Liver (tissue), 9 donors: ENCODE data around the gene GPR176. TPM values are rescaled to one million over a fixed set of nuclear protein-coding genes. Genes with fewer than 3 reads are reported as not detected.

Experiments
- DNase-seq: peaks from one replicate; pipeline ENCODE4 v3.0.0-alpha.2; 2017; ENCODE audit warnings: low spot score
- H3K27ac ChIP-seq, 2 donors: one replicate each; pipeline ENCODE4 v1.7.0; 2013; ENCODE audit warnings: inconsistent platforms in 2 of 2, low read length in 2 of 2, control low read depth in 1 of 2, low read depth in 1 of 2, mild to moderate bottlenecking in 1 of 2
- H3K27me3 ChIP-seq, 4 donors: one replicate each; pipeline versions ENCODE4 v1.6.1 to v1.7.0; 2013; ENCODE audit warnings: low read length in 3 of 4, inconsistent platforms in 1 of 4, mild to moderate bottlenecking in 1 of 4, moderate library complexity in 1 of 4; ENCODE audit not compliant: control insufficient read depth in 4 of 4, insufficient read depth in 4 of 4
- H3K36me3 ChIP-seq, 4 donors: one replicate each; pipeline versions ENCODE4 v1.6.1 to v1.7.0; 2013; ENCODE audit warnings: low read length in 3 of 4, mild to moderate bottlenecking in 3 of 4, low read depth in 1 of 4, moderate library complexity in 1 of 4; ENCODE audit not compliant: control insufficient read depth in 4 of 4, insufficient read depth in 3 of 4
- H3K4me1 ChIP-seq, 4 donors: one replicate each; pipeline versions ENCODE4 v1.6.1 to v1.7.0; 2013; ENCODE audit warnings: low read length in 3 of 4, mild to moderate bottlenecking in 3 of 4, moderate library complexity in 1 of 4; ENCODE audit not compliant: control insufficient read depth in 4 of 4, insufficient read depth in 4 of 4
- H3K4me3 ChIP-seq, 3 donors: one replicate each; pipeline versions ENCODE4 v1.6.1 to v1.7.0; 2013; ENCODE audit warnings: low read length in 3 of 3, control low read depth in 1 of 3, low read depth in 1 of 3, mild to moderate bottlenecking in 1 of 3
- H3K9ac ChIP-seq, 2 donors: one replicate each; pipeline ENCODE4 v1.7.0; 2013; ENCODE audit warnings: low read length in 2 of 2, mild to moderate bottlenecking in 2 of 2, moderate library complexity in 2 of 2, control low read depth in 1 of 2, low read depth in 1 of 2
- H3K9me3 ChIP-seq, 4 donors: one replicate each; pipeline versions ENCODE4 v1.6.1 to v1.7.0; 2013; ENCODE audit warnings: low read length in 3 of 4; ENCODE audit not compliant: control insufficient read depth in 4 of 4
- CTCF ChIP-seq: fragments of 150-350 bp; IDR thresholded peaks from 2 replicates; pipeline ENCODE4 v1.5.1; 2017; ENCODE audit warnings: improper control_type of control experiment, low read depth, low read length; ENCODE audit not compliant: missing input control
- FOXA1 ChIP-seq: IDR thresholded peaks from 2 replicates; pipeline ENCODE4 v1.6.1; 2016; ENCODE audit warnings: antibody characterized with exemption
- GABPA ChIP-seq, 2 donors: IDR thresholded peaks in 1 of 2; conservative IDR thresholded peaks in 1 of 2; 2 replicates each; pipeline ENCODE4 v1.6.1; 2016; ENCODE audit warnings: antibody characterized with exemption in 2 of 2, mild to moderate bottlenecking in 1 of 2, moderate library complexity in 1 of 2
- HNF4A ChIP-seq, 2 donors: conservative IDR thresholded peaks; 2 replicates each; pipeline ENCODE4 v1.6.1; 2016; ENCODE audit warnings: antibody characterized with exemption in 2 of 2, mild to moderate bottlenecking in 2 of 2
- NR2F2 ChIP-seq: IDR thresholded peaks from 2 replicates; pipeline ENCODE4 v1.6.1; 2016; ENCODE audit warnings: antibody characterized with exemption
- REST ChIP-seq: IDR thresholded peaks from 2 replicates; pipeline ENCODE4 v1.6.1; 2016; ENCODE audit warnings: antibody characterized with exemption, mild to moderate bottlenecking
- ZBTB33 ChIP-seq: IDR thresholded peaks from 2 replicates; pipeline ENCODE4 v1.6.1; 2016; ENCODE audit warnings: antibody characterized with exemption
- WGBS: extraction: QIAGEN DNeasy Blood & Tissue Kit; methylation state at CpG from one replicate; pipeline ENCODE4 v1.1.7; 2013; 5-methylcytosine and 5-hydroxymethylcytosine counted together
- polyA plus RNA-seq, 2 donors: library from polyadenylated mRNA; stranded (reverse) in 1 of 2; unstranded in 1 of 2; fragments of 200-250 nt in 1 of 2; fragments of >200 nt in 1 of 2; fragmentation: Nextera tagmentation in 1 of 2; extraction: Ambion mirVana in 1 of 2; gene quantifications; one replicate each; pipeline versions ENCODE4 v1.2.1 to v1.2.3, GENCODE V29; 2013 to 2015
- total RNA-seq, 2 donors: library from RNA; depleted of rRNA; stranded (reverse); fragments of >200 nt; gene quantifications; one replicate each; pipeline ENCODE4 v1.2.3, GENCODE V29; 2014
- donor health status: healthy.
- donor health status: healthy.
- donor health status: healthy.
- donor health status: healthy.
- donor health status: healthy.

GPR176 gene
- total and polyA plus RNA-seq, 4 donors = 0.44 to 1.7 (median 1.4) TPM

GRCh38 chr15:39823634-39824033, 96.4 kb downstream of the GPR176 start (continued):
- no peak for TF ChIP-seq REST
- no peak for TF ChIP-seq GABPA (IDR thresholded peaks at IDR 0.05 in 1 of 2, conservative IDR thresholded peaks at IDR 0.05 in 1 of 2)

- no peak overlapping the region for H3K27ac ChIP-seq
- H3K36me3 ChIP-seq = no peaks in the 10 kb centered on the region
- H3K9ac ChIP-seq = no peak overlapping the region
- no peaks in the 10 kb centered on the region for H3K9me3 ChIP-seq
- H3K27me3 ChIP-seq = no peaks in the 10 kb centered on the region
- TF ChIP-seq CTCF (no peak), ZBTB33 (no peak), NR2F2 (peak; percentile 70)
- H3K4me1 ChIP-seq = no peaks in the 10 kb centered on the region
- no peak overlapping the region for H3K4me3 ChIP-seq
- DNase-seq = no peak
- 59% methylated on average over 3 of the region's 3 CpGs for WGBS
These were observed 99.9 kb downstream of the GPR176 start for GRCh38 chr15:39820050-39820602.

GRCh38 chr15:39819533-39819932, 100.5 kb downstream of the GPR176 start:
- no peak overlapping the region for H3K27ac ChIP-seq
- no peak for TF ChIP-seq NR2F2
- no peak for TF ChIP-seq REST
- no peak for TF ChIP-seq HNF4A (conservative IDR thresholded peaks at IDR 0.05)
- TF ChIP-seq FOXA1 = no peak
- no peaks in the 10 kb centered on the region for H3K36me3 ChIP-seq
- no peaks in the 10 kb centered on the region for H3K27me3 ChIP-seq
- 93% methylated on average over 3 of the region's 3 CpGs for WGBS
- no peaks in the 10 kb centered on the region for H3K4me1 ChIP-seq
- no peak overlapping the region for H3K9ac ChIP-seq
- no peaks in the 10 kb centered on the region for H3K9me3 ChIP-seq
- H3K4me3 ChIP-seq = no peak overlapping the region
- no peak for DNase-seq
